MCF 10A (cell line): ENCODE results near the gene GMCL2. TPM values are rescaled to one million over a fixed set of nuclear protein-coding genes. Genes with fewer than 3 reads are reported as not detected.
A peak's percentile ranks its signal among the peaks of the same experiment; 100 is the strongest.

Experiments
- BruUV-seq: library from RNA; stranded (reverse); fragments of 400-500 nt; replicated peaks from 2 replicates; lab custom pipeline; 2021; lab: Mats Ljungman, UMichigan
- CTCF ChIA-PET: fragments of 300-600 bp; sonication (Branson Sonifier 250); formaldehyde crosslinking; extraction: SDS; loops from one replicate; lab custom pipeline; 2021; ENCODE audit warnings: antibody characterized with exemption, inconsistent platforms; lab: Yijun Ruan, JAX
- POLR2A ChIA-PET: fragments of 300-600, 350-650 bp; sonication (Branson Sonifier 250); formaldehyde crosslinking; extraction: SDS; loops from one replicate; lab custom pipeline; 2020; ENCODE audit warnings: antibody characterized with exemption, inconsistent platforms; lab: Yijun Ruan, JAX
- DNase-seq: peaks from one replicate; pipeline ENCODE4 v3.0.0-alpha.2; 2018; ENCODE audit not compliant: unreplicated experiment
- H3K27ac Mint-ChIP-seq: one replicate; pipeline ENCODE4 v1.8.0; 2022; ENCODE audit warnings: mild to moderate bottlenecking, low read depth, mixed read lengths; ENCODE audit not compliant: unreplicated experiment
- H3K27me3 Mint-ChIP-seq: one replicate; pipeline ENCODE4 v1.8.0; 2022; ENCODE audit warnings: mixed read lengths; ENCODE audit not compliant: insufficient read depth, unreplicated experiment
- H3K36me3 Mint-ChIP-seq: one replicate; pipeline ENCODE4 v1.8.0; 2022; ENCODE audit warnings: mild to moderate bottlenecking, moderate library complexity, mixed read lengths; ENCODE audit not compliant: insufficient read depth, unreplicated experiment
- H3K4me1 Mint-ChIP-seq: one replicate; pipeline ENCODE4 v1.8.0; 2022; ENCODE audit warnings: mixed read lengths; ENCODE audit not compliant: insufficient read depth, unreplicated experiment
- H3K4me3 Mint-ChIP-seq: one replicate; pipeline ENCODE4 v1.8.0; 2022; ENCODE audit warnings: mild to moderate bottlenecking, moderate library complexity, mixed read lengths; ENCODE audit not compliant: unreplicated experiment
- H3K9me3 Mint-ChIP-seq: one replicate; pipeline ENCODE4 v1.8.0; 2022; ENCODE audit warnings: mixed read lengths; ENCODE audit not compliant: unreplicated experiment
- CTCF ChIP-seq: fragments of 200-600 bp; IDR thresholded peaks from one replicate; pipeline ENCODE4 v1.8.0; 2022; ENCODE audit warnings: antibody characterized with exemption, mild to moderate bottlenecking; ENCODE audit not compliant: unreplicated experiment
- intact Hi-C: fragments of 100-400 bp; cut with micrococcal nuclease; formaldehyde crosslinking; loops from 2 replicates; pipeline ENCODE4 v1.14.1; 2022
- total RNA-seq: library from RNA; stranded (reverse); gene quantifications from 2 replicates; pipeline ENCODE4 v1.2.3, GENCODE V29; 2022

GMCL2 gene
- total RNA-seq, 1 experiment from 2014 or later, result not detected

GRCh38 chr5:178196986-178197385, 9.8 kb upstream of the GMCL2 start:
- Mint-ChIP-seq H3K4me1 (peaks cover 29% of the 10 kb centered on the region), H3K9me3 (no peaks in the 10 kb centered on the region), H3K36me3 (no peaks in the 10 kb centered on the region), H3K4me3 (no peak overlapping the region), H3K27me3 (peaks cover 23% of the 10 kb centered on the region), H3K27ac (no peak overlapping the region)
- intact Hi-C loops, result no loop called here
- TF ChIP-seq CTCF, result peak; percentile 52
- CTCF ChIA-PET, result interaction anchor here (0.6 to 1.2 kb wide), 6 partner anchors 51 to 790 kb away, joined by 3 to 5 read pairs (median 3); no protein-coding TSS in a partner anchor
- POLR2A ChIA-PET, result interaction anchor here (1.2 kb wide), 1 partner anchor 10 kb away, joined by 3 read pairs; no protein-coding TSS in a partner anchor
- no TSS peak for BruUV-seq
- no peak for DNase-seq

GRCh38 chr5:178196281-178196812, 9.2 kb upstream of the GMCL2 start:
- H3K4me3 Mint-ChIP-seq, result no peak overlapping the region
- no peak overlapping the region for H3K27ac Mint-ChIP-seq
- no peaks in the 10 kb centered on the region for H3K36me3 Mint-ChIP-seq
- no TSS peak for BruUV-seq
- TF ChIP-seq CTCF, result no peak
- H3K4me1 Mint-ChIP-seq, result peaks cover 24% of the 10 kb centered on the region
- DNase-seq, result no peak
- POLR2A ChIA-PET, result interaction anchor here (0.5 to 1.2 kb wide), 2 partner anchors 11 to 1174 kb away, joined by 3 read pairs; partner anchors contain the start of gene ZNF346
- H3K27me3 Mint-ChIP-seq, result peaks cover 23% of the 10 kb centered on the region
- CTCF ChIA-PET, result interaction anchor here (0.6 to 1.2 kb wide), 5 partner anchors 51 to 789 kb away, joined by 3 to 5 read pairs (median 3); no protein-coding TSS in a partner anchor
- intact Hi-C loops, result no loop called here
- H3K9me3 Mint-ChIP-seq, result no peaks in the 10 kb centered on the region

GRCh38 chr5:178194026-178194425, 6.9 kb upstream of the GMCL2 start:
- no peak overlapping the region for H3K4me3 Mint-ChIP-seq
- CTCF ChIA-PET, result interaction anchor here (0.6 kb wide), 2 partner anchors 44 to 860 kb away, joined by 3 read pairs; no protein-coding TSS in a partner anchor
- no peak overlapping the region for H3K27ac Mint-ChIP-seq
- no peaks in the 10 kb centered on the region for H3K9me3 Mint-ChIP-seq
- POLR2A ChIA-PET, result interaction anchor here (1.1 kb wide), 1 partner anchor 11 kb away, joined by 3 read pairs; the partner anchor contains the start of gene HNRNPAB
- TF ChIP-seq CTCF, result no peak
- H3K36me3 Mint-ChIP-seq, result no peaks in the 10 kb centered on the region
- BruUV-seq, result no TSS peak
- H3K27me3 Mint-ChIP-seq, result peaks cover 23% of the 10 kb centered on the region
- H3K4me1 Mint-ChIP-seq, result peaks cover 12% of the 10 kb centered on the region
- intact Hi-C loops, result no loop called here
- no peak for DNase-seq

- TF ChIP-seq CTCF, result no peak
- H3K36me3 Mint-ChIP-seq, result no peaks in the 10 kb centered on the region
- H3K4me1 Mint-ChIP-seq, result peaks cover 12% of the 10 kb centered on the region
- H3K27me3 Mint-ChIP-seq, result peaks cover 23% of the 10 kb centered on the region
- no peaks in the 10 kb centered on the region for H3K9me3 Mint-ChIP-seq
- H3K4me3 Mint-ChIP-seq, result no peak overlapping the region
- ChIA-PET POLR2A (interaction anchor here (0.6 to 4.4 kb wide), 6 partner anchors 7 to 109 kb away, joined by 3 to 44 read pairs (median 5); partner anchors contain the start of gene HNRNPAB), CTCF (interaction anchor here (0.6 kb wide), 2 partner anchors 39 to 860 kb away, joined by 3 to 4 read pairs; no protein-coding TSS in a partner anchor)
- no peak for DNase-seq
- H3K27ac Mint-ChIP-seq, result no peak overlapping the region
- no TSS peak for BruUV-seq
- intact Hi-C loops, result no loop called here
These were observed 6.2 kb upstream of the GMCL2 start for GRCh38 chr5:178193251-178193809.
